Measurements from ENCODE around the gene KRTAP21-2.

GRCh38 chr21:30714946-30715345 is 32.1 kb downstream of the KRTAP21-2 start:
- TF ChIP-seq CTCF (IDR thresholded peaks at IDR 0.05) (no peak), POLR2A (IDR thresholded peaks at IDR 0.05) (no peak)

Data from uterus (tissue), 2 donors.